Esophagus muscularis mucosa (tissue), 2 donors: ENCODE measurements around the gene SENP8.

Experiments
- POLR2A ChIP-seq: fragments of 450-650 bp; IDR thresholded peaks from one replicate; pipeline ENCODE4 v1.6.1; 2017; ENCODE audit warnings: antibody characterized with exemption, moderate library complexity, mild to moderate bottlenecking, low read depth
- POLR2AphosphoS5 ChIP-seq, 2 donors: sonication (generic); formaldehyde crosslinking; IDR thresholded peaks; one replicate each; pipeline ENCODE4 v1.6.1; 2017; ENCODE audit warnings: antibody characterized with exemption in 2 of 2

- TF ChIP-seq POLR2A = no peak
- TF ChIP-seq POLR2AphosphoS5 (IDR thresholded peaks at IDR 0.05) = no peak
Observed at GRCh38 chr15:72113347-72114031, 4.7 kb upstream of the SENP8 start.
